Superior temporal gyrus (tissue), 1 donor: Measurements from ENCODE around the gene MXRA8.

Source experiments
- DNase-seq: peaks from one replicate; pipeline ENCODE4 v3.0.0-alpha.2; 2016; ENCODE audit errors: extremely low spot score

MXRA8 gene

GRCh38 chr1:1349256-1350012 lies 8.9 kb downstream of the MXRA8 start, which contains the start of gene DVL1:
DVL1 (minus strand) TSS chr1:1349418; CDS start chr1:1349065, 353 bp downstream.
- peak; percentile 27 for DNase-seq

- no peak for DNase-seq
These were observed 9.7 kb downstream of the MXRA8 start for GRCh38 chr1:1348420-1349255.

GRCh38 chr1:1347663-1348419 lies 10.5 kb downstream of the MXRA8 start:
- DNase-seq, result no peak

GRCh38 chr1:1347026-1347595 lies 11.2 kb downstream of the MXRA8 start:
- no peak for DNase-seq

GRCh38 chr1:1346501-1346890 lies 11.9 kb downstream of the MXRA8 start:
- no peak for DNase-seq

GRCh38 chr1:1345860-1346500 lies 12.4 kb downstream of the MXRA8 start:
- no peak for DNase-seq

GRCh38 chr1:1345384-1345783 lies 13.0 kb downstream of the MXRA8 start:
- DNase-seq, result no peak

- DNase-seq, result no peak
These were observed 13.5 kb downstream of the MXRA8 start for GRCh38 chr1:1344655-1345361.

GRCh38 chr1:1343811-1344421 lies 14.4 kb downstream of the MXRA8 start:
- no peak for DNase-seq

- DNase-seq, result no peak
These were observed 15.7 kb downstream of the MXRA8 start for GRCh38 chr1:1342584-1343115.

GRCh38 chr1:1342061-1342562 lies 16.2 kb downstream of the MXRA8 start:
- no peak for DNase-seq

GRCh38 chr1:1341549-1342021 lies 16.8 kb downstream of the MXRA8 start:
- DNase-seq, result no peak

GRCh38 chr1:1340791-1341548 lies 17.4 kb downstream of the MXRA8 start:
- DNase-seq, result no peak

- DNase-seq, result no peak
These were observed 18.2 kb downstream of the MXRA8 start for GRCh38 chr1:1340185-1340584.

- DNase-seq, result no peak
These were observed 20.1 kb downstream of the MXRA8 start for GRCh38 chr1:1338278-1338677.

GRCh38 chr1:1337793-1338147 lies 20.6 kb downstream of the MXRA8 start:
- no peak for DNase-seq

GRCh38 chr1:1336931-1337792 lies 21.2 kb downstream of the MXRA8 start:
- DNase-seq, result no peak

- no peak for DNase-seq
These were observed 21.9 kb downstream of the MXRA8 start for GRCh38 chr1:1336446-1336845.
